Neuronal stem cell (in vitro differentiated cells): ENCODE results near the gene BCL6B.
A peak's percentile ranks its signal among the peaks of the same experiment; 100 is the strongest.

Experiments used
- DNase-seq: peaks from one replicate; pipeline ENCODE4 v3.0.0-alpha.2; 2013; ENCODE audit warnings: low spot score
- H2AFZ ChIP-seq: one replicate; pipeline ENCODE4 v1.6.1; 2013; ENCODE audit warnings: mild to moderate bottlenecking, low read length, inconsistent platforms
- H2AK5ac ChIP-seq: 2 replicates; pipeline ENCODE4 v1.6.1; 2013; ENCODE audit warnings: low read depth, mild to moderate bottlenecking, inconsistent platforms, low read length, moderate library complexity, mixed read lengths
- H2BK120ac ChIP-seq: 2 replicates; pipeline ENCODE4 v1.6.1; 2013; ENCODE audit warnings: low read depth, mild to moderate bottlenecking, inconsistent platforms, low read length, moderate library complexity, mixed read lengths
- H2BK12ac ChIP-seq: one replicate; pipeline ENCODE4 v1.6.1; 2013; ENCODE audit warnings: low read length, inconsistent platforms
- H2BK15ac ChIP-seq: 2 replicates; pipeline ENCODE4 v1.6.1; 2013; ENCODE audit warnings: mild to moderate bottlenecking, low read length, inconsistent platforms, mixed read lengths
- H2BK5ac ChIP-seq: one replicate; pipeline ENCODE4 v1.6.1; 2013; ENCODE audit warnings: inconsistent platforms, mild to moderate bottlenecking, low read length, moderate library complexity
- H3K14ac ChIP-seq: one replicate; pipeline ENCODE4 v1.6.1; 2013; ENCODE audit warnings: low read length, inconsistent platforms
- H3K18ac ChIP-seq: 2 replicates; pipeline ENCODE4 v1.6.1; 2013; ENCODE audit warnings: low read length, inconsistent platforms
- H3K23ac ChIP-seq: 2 replicates; pipeline ENCODE4 v1.6.1; 2013; ENCODE audit warnings: low read depth, mild to moderate bottlenecking, mixed read lengths, low read length, inconsistent platforms; ENCODE audit not compliant: poor library complexity
- H3K27ac ChIP-seq: replicated peaks from 3 replicates; pipeline ENCODE4 v1.5.1; 2013; ENCODE audit warnings: low read length, inconsistent platforms
- H3K27me3 ChIP-seq, 3 experiments: 2 replicates each; pipeline ENCODE4 v1.6.1; 2013; ENCODE audit warnings: low read length in 3 of 3, mild to moderate bottlenecking in 2 of 3, inconsistent platforms in 1 of 3, low read depth in 1 of 3, mixed read lengths in 1 of 3, moderate library complexity in 1 of 3; ENCODE audit not compliant: control insufficient read depth in 3 of 3, insufficient read depth in 3 of 3
- H3K36me3 ChIP-seq, 2 donors: replicated peaks in 1 of 2; 2 replicates each; pipeline ENCODE4 v1.6.1; 2013; ENCODE audit warnings: low read length in 2 of 2; ENCODE audit not compliant: control insufficient read depth in 2 of 2, insufficient read depth in 2 of 2
- H3K4ac ChIP-seq: 2 replicates; pipeline ENCODE4 v1.6.1; 2013; ENCODE audit warnings: inconsistent platforms, mild to moderate bottlenecking, low read length, moderate library complexity
- H3K4me1 ChIP-seq, 2 donors: 1 replicate in 1 of 2; 2 replicates in 1 of 2; pipeline ENCODE4 v1.6.1; 2013; ENCODE audit warnings: low read length in 2 of 2, low read depth in 1 of 2; ENCODE audit not compliant: control insufficient read depth in 2 of 2, insufficient read depth in 1 of 2
- H3K4me2 ChIP-seq: one replicate; pipeline ENCODE4 v1.6.1; 2013; ENCODE audit warnings: mild to moderate bottlenecking, low read length, inconsistent platforms; ENCODE audit not compliant: insufficient read depth, poor library complexity, severe bottlenecking
- H3K4me3 ChIP-seq, 2 donors: 2 replicates each; pipeline ENCODE4 v1.5.1; 2013; ENCODE audit warnings: low read length in 2 of 2, mild to moderate bottlenecking in 2 of 2, inconsistent platforms in 1 of 2, moderate library complexity in 1 of 2
- H3K79me1 ChIP-seq: one replicate; pipeline ENCODE4 v1.6.1; 2013; ENCODE audit warnings: low read depth, mild to moderate bottlenecking, inconsistent platforms, low read length, moderate library complexity
- H3K9ac ChIP-seq: one replicate; pipeline ENCODE4 v1.6.1; 2013; ENCODE audit warnings: mild to moderate bottlenecking, low read depth, low read length, inconsistent platforms; ENCODE audit not compliant: poor library complexity
- H3K9me3 ChIP-seq, 2 donors: replicated peaks in 1 of 2; 2 replicates each; pipeline versions ENCODE3 to v1.6.1; 2013; ENCODE audit warnings: low read length in 2 of 2, mild to moderate bottlenecking in 2 of 2, inconsistent platforms in 1 of 2, low read depth in 1 of 2, mixed read lengths in 1 of 2, moderate library complexity in 1 of 2; ENCODE audit not compliant: control insufficient read depth in 2 of 2, insufficient read depth in 1 of 2
- H4K8ac ChIP-seq: one replicate; pipeline ENCODE4 v1.6.1; 2013; ENCODE audit warnings: low read depth, mild to moderate bottlenecking, inconsistent platforms, low read length, moderate library complexity
- H4K91ac ChIP-seq: one replicate; pipeline ENCODE4 v1.6.1; 2013; ENCODE audit warnings: low read length, low read depth, mild to moderate bottlenecking, inconsistent platforms; ENCODE audit not compliant: poor library complexity
- WGBS, 2 donors: extraction: QIAGEN DNeasy Blood & Tissue Kit; methylation state at CpG; one replicate each; pipeline ENCODE4 v1.1.7; 2013; ENCODE audit warnings: missing lambda C conversion rate in 2 of 2, mixed read lengths in 1 of 2; ENCODE audit not compliant: insufficient read length in 2 of 2, insufficient replicate concordance in 1 of 2; ENCODE audit errors: extremely low coverage in 2 of 2; 5-methylcytosine and 5-hydroxymethylcytosine counted together

BCL6B gene

DNA sequence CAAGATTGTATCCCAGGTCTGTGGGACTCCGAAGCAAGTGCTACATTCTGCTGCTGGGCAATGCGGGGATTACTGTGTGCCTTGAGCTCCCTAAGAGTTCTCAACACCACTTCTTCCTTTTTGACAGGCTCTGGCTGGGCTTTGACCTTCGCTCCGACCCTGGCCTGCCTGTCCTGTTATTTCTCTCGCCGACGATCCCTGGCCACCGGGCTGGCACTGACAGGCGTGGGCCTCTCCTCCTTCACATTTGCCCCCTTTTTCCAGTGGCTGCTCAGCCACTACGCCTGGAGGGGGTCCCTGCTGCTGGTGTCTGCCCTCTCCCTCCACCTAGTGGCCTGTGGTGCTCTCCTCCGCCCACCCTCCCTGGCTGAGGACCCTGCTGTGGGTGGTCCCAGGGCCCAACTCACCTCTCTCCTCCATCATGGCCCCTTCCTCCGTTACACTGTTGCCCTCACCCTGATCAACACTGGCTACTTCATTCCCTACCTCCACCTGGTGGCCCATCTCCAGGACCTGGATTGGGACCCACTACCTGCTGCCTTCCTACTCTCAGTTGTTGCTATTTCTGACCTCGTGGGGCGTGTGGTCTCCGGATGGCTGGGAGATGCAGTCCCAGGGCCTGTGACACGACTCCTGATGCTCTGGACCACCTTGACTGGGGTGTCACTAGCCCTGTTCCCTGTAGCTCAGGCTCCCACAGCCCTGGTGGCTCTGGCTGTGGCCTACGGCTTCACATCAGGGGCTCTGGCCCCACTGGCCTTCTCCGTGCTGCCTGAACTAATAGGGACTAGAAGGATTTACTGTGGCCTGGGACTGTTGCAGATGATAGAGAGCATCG lies 15.4 kb downstream of the BCL6B start:
- H3K27ac ChIP-seq, result no peak overlapping the region
- H3K9ac ChIP-seq, result peak overlapping the region; percentile 13
- H3K14ac ChIP-seq, result no peak overlapping the region
- peak overlapping the region; percentile 73 for H2BK12ac ChIP-seq
- peaks cover 3% of the 10 kb centered on the region for H3K79me1 ChIP-seq
- no peak overlapping the region for H3K4me3 ChIP-seq
- no peak overlapping the region for H3K4me2 ChIP-seq
- peaks cover 0 to 7% of the 10 kb centered on the region in 2 donors for H3K9me3 ChIP-seq
- peak overlapping the region; percentile 73 for H3K23ac ChIP-seq
- H3K36me3 ChIP-seq, result no peaks in the 10 kb centered on the region
- WGBS, 2 donors, result no CpG with 5 or more reads among the region's 19 CpGs
- peak overlapping the region; percentile 8 for H2AK5ac ChIP-seq
- H3K4ac ChIP-seq, result no peak overlapping the region
- peaks cover 15 to 19% of the 10 kb centered on the region in 2 donors for H3K4me1 ChIP-seq
- H2AFZ ChIP-seq, result no peak overlapping the region
- H2BK5ac ChIP-seq, result peak overlapping the region; percentile 29
- DNase-seq, result no peak
- peaks cover 0 to 24% (median 12%) of the 10 kb centered on the region in 3 experiments for H3K27me3 ChIP-seq
- H2BK120ac ChIP-seq, result no peak overlapping the region
- peak overlapping the region; percentile 49 for H2BK15ac ChIP-seq
- H3K18ac ChIP-seq, result peak overlapping the region; percentile 17
- H4K8ac ChIP-seq, result no peak overlapping the region
- H4K91ac ChIP-seq, result peak overlapping the region; percentile 25

DNA sequence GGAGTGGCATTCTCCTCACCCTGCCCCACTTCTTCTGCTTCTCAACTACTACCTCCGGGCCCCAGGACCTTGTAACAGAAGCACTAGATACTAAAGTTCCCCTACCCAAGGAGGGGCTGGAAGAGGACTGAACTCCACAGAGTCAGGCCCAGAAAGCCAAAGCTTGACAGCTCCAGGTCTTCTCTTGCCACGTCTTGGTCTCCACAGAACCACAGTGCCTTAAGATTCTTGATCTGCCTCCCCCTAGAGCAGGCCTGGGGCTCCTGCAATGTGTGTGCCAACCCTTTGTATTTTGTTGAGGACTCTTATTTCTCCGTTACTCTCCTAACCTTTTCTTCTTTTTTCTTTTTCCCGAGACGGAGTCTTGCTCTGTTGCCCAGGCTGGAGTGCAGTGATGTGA lies 17.0 kb downstream of the BCL6B start:
- H3K23ac ChIP-seq, result no peak overlapping the region
- H2AK5ac ChIP-seq, result no peak overlapping the region
- no peak overlapping the region for H4K91ac ChIP-seq
- H3K27ac ChIP-seq, result no peak overlapping the region
- no peak overlapping the region for H2BK5ac ChIP-seq
- no peak overlapping the region for H3K4me3 ChIP-seq
- no peak overlapping the region for H2BK12ac ChIP-seq
- no peak overlapping the region for H2BK120ac ChIP-seq
- peaks cover 3% of the 10 kb centered on the region for H3K79me1 ChIP-seq
- H3K9me3 ChIP-seq, result peaks cover 0 to 7% of the 10 kb centered on the region in 2 donors
- H3K4me1 ChIP-seq, result peaks cover 15 to 24% of the 10 kb centered on the region in 2 donors
- H3K18ac ChIP-seq, result no peak overlapping the region
- H3K27me3 ChIP-seq, result peaks cover 0 to 38% (median 21%) of the 10 kb centered on the region in 3 experiments
- no peak for DNase-seq
- H3K4ac ChIP-seq, result no peak overlapping the region
- no peak overlapping the region for H4K8ac ChIP-seq
- no peak overlapping the region for H3K9ac ChIP-seq
- no peaks in the 10 kb centered on the region for H3K36me3 ChIP-seq
- H2AFZ ChIP-seq, result no peak overlapping the region
- no peak overlapping the region for H3K14ac ChIP-seq
- no peak overlapping the region for H2BK15ac ChIP-seq
- H3K4me2 ChIP-seq, result no peak overlapping the region
- WGBS, 2 donors, result no CpG with 5 or more reads among the region's 5 CpGs

DNA sequence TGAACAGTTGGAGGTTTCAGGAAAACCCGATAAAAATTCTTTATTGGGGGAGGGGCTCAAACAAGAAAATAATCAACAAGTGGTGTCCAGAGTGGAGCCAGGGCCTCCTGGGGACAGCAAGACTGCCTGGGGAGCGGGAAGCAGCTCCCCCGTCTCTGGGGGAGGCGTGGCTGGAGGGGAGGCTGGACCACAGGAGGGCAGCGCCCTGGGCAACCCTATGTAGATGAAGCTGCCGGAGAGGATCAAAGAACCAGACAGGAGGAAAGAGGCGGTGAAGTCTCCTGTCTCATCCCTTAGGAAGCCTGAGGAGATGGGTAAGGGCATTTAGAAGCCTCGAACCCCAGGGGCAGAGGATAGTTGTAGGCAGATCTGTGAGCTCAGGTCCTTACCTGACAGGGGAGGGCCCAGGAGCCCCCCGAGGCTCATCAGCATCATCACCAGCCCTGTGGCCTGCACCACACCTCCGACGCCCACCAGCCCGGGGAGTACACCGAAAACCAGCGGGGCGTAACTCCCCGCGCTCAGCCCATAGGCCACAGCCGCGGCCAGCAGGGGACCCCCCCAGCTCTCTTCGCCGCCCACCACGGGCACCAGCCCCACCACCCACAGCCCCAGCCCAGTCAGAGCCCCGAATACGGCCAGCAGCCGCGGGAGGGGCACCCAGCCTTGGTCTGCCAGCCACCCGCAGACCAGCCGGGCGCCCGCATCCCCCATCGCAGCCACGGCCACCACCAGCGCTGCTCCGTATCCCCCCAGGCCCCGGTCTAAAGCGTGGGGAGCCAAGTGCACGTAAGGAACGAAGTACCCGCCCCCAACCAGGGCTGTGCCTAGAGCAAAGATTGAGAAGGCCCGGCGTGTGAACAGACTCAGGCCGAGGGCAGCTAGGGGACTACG lies 19.0 kb downstream of the BCL6B start:
- H3K14ac ChIP-seq, result peak overlapping the region; percentile 71
- H3K18ac ChIP-seq, result peak overlapping the region; percentile 95
- H3K4ac ChIP-seq, result no peak overlapping the region
- peak overlapping the region; percentile 33 for H3K4me2 ChIP-seq
- H3K9ac ChIP-seq, result no peak overlapping the region
- peak overlapping the region; percentile 85 for H2BK15ac ChIP-seq
- peaks cover 15 to 26% of the 10 kb centered on the region in 2 donors for H3K4me1 ChIP-seq
- peaks cover 0 to 7% of the 10 kb centered on the region in 2 donors for H3K9me3 ChIP-seq
- H3K79me1 ChIP-seq, result peaks cover 3% of the 10 kb centered on the region
- no peak overlapping the region for H3K4me3 ChIP-seq
- no peak overlapping the region for H2BK5ac ChIP-seq
- no peak overlapping the region for H4K91ac ChIP-seq
- H4K8ac ChIP-seq, result peak overlapping the region; percentile 65
- H2BK12ac ChIP-seq, result no peak overlapping the region
- H3K27ac ChIP-seq, result no peak overlapping the region
- H3K23ac ChIP-seq, result peak overlapping the region; percentile 95
- no peak overlapping the region for H2AFZ ChIP-seq
- H3K27me3 ChIP-seq, result peaks cover 0 to 48% (median 21%) of the 10 kb centered on the region in 3 experiments
- no peak for DNase-seq
- H2AK5ac ChIP-seq, result peak overlapping the region; percentile 94
- no peak overlapping the region for H2BK120ac ChIP-seq
- H3K36me3 ChIP-seq, result no peaks in the 10 kb centered on the region
- WGBS, 2 donors, result no CpG with 5 or more reads among the region's 43 CpGs
